ENCODE results near the gene KRT20. TPM values are rescaled to one million over a fixed set of nuclear protein-coding genes. Genes with fewer than 3 reads are reported as not detected.

Gene KRT20
- total RNA-seq, 3 donors from 2014 or later (not counting 1 experiment from before 2014, with no cell fraction given) = not detected

- 88% methylated on average over 2 of the region's 2 CpGs for WGBS (ENCODE audit: insufficient coverage)
- no peaks in the 10 kb centered on the region for H3K9me3 Mint-ChIP-seq
- no peaks in the 10 kb centered on the region for H3K4me1 Mint-ChIP-seq
- Histone ChIP-seq H3K36me3 (ENCODE audit: control insufficient read depth, insufficient read depth, low read length) (no peaks in the 10 kb centered on the region), H3K27ac (ENCODE audit: low read length) (no peak overlapping the region), H3K4me3 (ENCODE audit: low read length) (no peak overlapping the region), H3K4me1 (ENCODE audit: control insufficient read depth, insufficient read depth, low read length) (no peaks in the 10 kb centered on the region), H3K27me3 (ENCODE audit: control insufficient read depth, insufficient read depth, low read length) (peaks cover 15% of the 10 kb centered on the region), H3K9me3 (ENCODE audit: control insufficient read depth, insufficient read depth, low read length) (no peaks in the 10 kb centered on the region)
- ATAC-seq = no peak
- intact Hi-C loops (cut with micrococcal nuclease) = no loop called here
- H3K36me3 Mint-ChIP-seq = no peaks in the 10 kb centered on the region
- H3K4me3 Mint-ChIP-seq = no peak overlapping the region
- H3K27me3 Mint-ChIP-seq (ENCODE audit: low read depth in 2 of 2) = peaks cover 31 to 51% of the 10 kb centered on the region in 2 donors
- TF ChIP-seq CTCF (IDR thresholded peaks at IDR 0.05) = no peak
- H3K27ac Mint-ChIP-seq = no peak overlapping the region
- DNase-seq = no peak
Measured at GRCh38 chr17:40888196-40888720, 3.2 kb upstream of the KRT20 start.

GRCh38 chr17:40886090-40886489 is 1.0 kb upstream of the KRT20 start:
- Histone ChIP-seq H3K27ac (ENCODE audit: low read length) (no peak overlapping the region), H3K9me3 (ENCODE audit: control insufficient read depth, insufficient read depth, low read length) (no peaks in the 10 kb centered on the region), H3K36me3 (ENCODE audit: control insufficient read depth, insufficient read depth, low read length) (no peaks in the 10 kb centered on the region), H3K4me1 (ENCODE audit: control insufficient read depth, insufficient read depth, low read length) (no peaks in the 10 kb centered on the region), H3K27me3 (ENCODE audit: control insufficient read depth, insufficient read depth, low read length) (peaks cover 15% of the 10 kb centered on the region), H3K4me3 (ENCODE audit: low read length) (no peak overlapping the region)
- no peaks in the 10 kb centered on the region for H3K36me3 Mint-ChIP-seq
- H3K4me3 Mint-ChIP-seq = no peak overlapping the region
- no peaks in the 10 kb centered on the region for H3K9me3 Mint-ChIP-seq
- H3K27ac Mint-ChIP-seq = no peak overlapping the region
- TF ChIP-seq CTCF (IDR thresholded peaks at IDR 0.05) = no peak
- 82% methylated on average over 3 of the region's 3 CpGs for WGBS (ENCODE audit: insufficient coverage)
- DNase-seq (no peak), ATAC-seq (no peak)
- H3K27me3 Mint-ChIP-seq (ENCODE audit: low read depth in 2 of 2) = peaks cover 25 to 44% of the 10 kb centered on the region in 2 donors
- H3K4me1 Mint-ChIP-seq = no peaks in the 10 kb centered on the region
- intact Hi-C loops (cut with micrococcal nuclease) = no loop called here

GRCh38 chr17:40883626-40884334 is 1.3 kb downstream of the KRT20 start:
- no peak for DNase-seq
- no peak for ATAC-seq
- Mint-ChIP-seq H3K36me3 (no peaks in the 10 kb centered on the region), H3K4me3 (no peak overlapping the region), H3K27ac (no peak overlapping the region), H3K9me3 (no peaks in the 10 kb centered on the region), H3K4me1 (no peaks in the 10 kb centered on the region), H3K27me3 (ENCODE audit: low read depth in 2 of 2) (peaks cover 15 to 23% of the 10 kb centered on the region in 2 donors)
- no peak overlapping the region for H3K4me3 ChIP-seq (ENCODE audit: low read length)
- no peak overlapping the region for H3K27ac ChIP-seq (ENCODE audit: low read length)
- 92% methylated on average over 6 of the region's 7 CpGs for WGBS (ENCODE audit: insufficient coverage)
- intact Hi-C loops (cut with micrococcal nuclease) = no loop called here
- no peak for TF ChIP-seq CTCF (IDR thresholded peaks at IDR 0.05)
- H3K36me3 ChIP-seq (ENCODE audit: control insufficient read depth, insufficient read depth, low read length) = no peaks in the 10 kb centered on the region
- H3K9me3 ChIP-seq (ENCODE audit: control insufficient read depth, insufficient read depth, low read length) = no peaks in the 10 kb centered on the region
- H3K4me1 ChIP-seq (ENCODE audit: control insufficient read depth, insufficient read depth, low read length) = no peaks in the 10 kb centered on the region
- peaks cover 7% of the 10 kb centered on the region for H3K27me3 ChIP-seq (ENCODE audit: control insufficient read depth, insufficient read depth, low read length)

- Mint-ChIP-seq H3K4me3 (no peak overlapping the region), H3K4me1 (no peaks in the 10 kb centered on the region), H3K27me3 (ENCODE audit: low read depth in 2 of 2) (peaks cover 11 to 16% of the 10 kb centered on the region in 2 donors), H3K9me3 (no peaks in the 10 kb centered on the region), H3K27ac (no peak overlapping the region), H3K36me3 (no peaks in the 10 kb centered on the region)
- peaks cover 4% of the 10 kb centered on the region for H3K27me3 ChIP-seq (ENCODE audit: control insufficient read depth, insufficient read depth, low read length)
- no peak overlapping the region for H3K4me3 ChIP-seq (ENCODE audit: low read length)
- H3K36me3 ChIP-seq (ENCODE audit: control insufficient read depth, insufficient read depth, low read length) = no peaks in the 10 kb centered on the region
- ATAC-seq (no peak), DNase-seq (no peak)
- no peak overlapping the region for H3K27ac ChIP-seq (ENCODE audit: low read length)
- 86% methylated on average over 1 of the region's 1 CpG for WGBS (ENCODE audit: insufficient coverage)
- no peaks in the 10 kb centered on the region for H3K9me3 ChIP-seq (ENCODE audit: control insufficient read depth, insufficient read depth, low read length)
- no peak for TF ChIP-seq CTCF (IDR thresholded peaks at IDR 0.05)
- intact Hi-C loops (cut with micrococcal nuclease) = no loop called here
- H3K4me1 ChIP-seq (ENCODE audit: control insufficient read depth, insufficient read depth, low read length) = no peaks in the 10 kb centered on the region
Measured at GRCh38 chr17:40883031-40883430, 2.0 kb downstream of the KRT20 start.

All from natural killer cell (primary cell).